Measurements from ENCODE around the gene ZGLP1. TPM values are rescaled to one million over a fixed set of nuclear protein-coding genes. Genes with fewer than 3 reads are reported as not detected.

ZGLP1 gene
- total RNA-seq, 1 experiment from 2014 or later = 1.3 TPM

GRCh38 chr19:10279737-10280442, 29.7 kb downstream of the ZGLP1 start:
- H3K27ac ChIP-seq (ENCODE audit: low read length) = no peak overlapping the region
- TF ChIP-seq POLR2AphosphoS5 (IDR thresholded peaks at IDR 0.05; ENCODE audit: low read depth, low read length) = no peak
- no peak for TF ChIP-seq CTCF (IDR thresholded peaks at IDR 0.05)
- no peak for DNase-seq (ENCODE audit: low read depth, low spot score)
- POLR2A ChIA-PET = no interaction called here
- intact Hi-C loops (cut with micrococcal nuclease; ENCODE audit: unreplicated experiment) = no loop called here
- CTCF ChIA-PET = interaction anchor here (0.9 kb wide), 1 partner anchor 8 kb away, joined by 4 read pairs; no protein-coding TSS in a partner anchor
- ATAC-seq = no peak
- peaks cover 2% of the 10 kb centered on the region; the same call in 1 of the 2 replicates for H3K36me3 ChIP-seq (ENCODE audit: control insufficient read depth, insufficient read depth, low read length)
- H3K9me3 ChIP-seq (ENCODE audit: control insufficient read depth, insufficient read depth, low read depth, low read length) = no peaks in the 10 kb centered on the region
- no peak overlapping the region for H3K4me3 ChIP-seq (ENCODE audit: low read depth in 2 of 2, low read length in 2 of 2)
- in situ Hi-C loops (cut with HindIII; ENCODE audit: low pct_unique_long_range_greater_than_20kb, low sequenced_read_pairs) = no loop called here
- no peaks in the 10 kb centered on the region for H3K27me3 ChIP-seq (ENCODE audit: control insufficient read depth, insufficient read depth, low read length)
- TSS peak; percentile 52 for BruUV-seq (replicated peaks)
- 0 out of 2 replicates have a peak, but pooled peaks cover 2% of the 10 kb centered on the region for H3K4me1 ChIP-seq (ENCODE audit: control insufficient read depth, insufficient read depth, low read length)

DNA sequence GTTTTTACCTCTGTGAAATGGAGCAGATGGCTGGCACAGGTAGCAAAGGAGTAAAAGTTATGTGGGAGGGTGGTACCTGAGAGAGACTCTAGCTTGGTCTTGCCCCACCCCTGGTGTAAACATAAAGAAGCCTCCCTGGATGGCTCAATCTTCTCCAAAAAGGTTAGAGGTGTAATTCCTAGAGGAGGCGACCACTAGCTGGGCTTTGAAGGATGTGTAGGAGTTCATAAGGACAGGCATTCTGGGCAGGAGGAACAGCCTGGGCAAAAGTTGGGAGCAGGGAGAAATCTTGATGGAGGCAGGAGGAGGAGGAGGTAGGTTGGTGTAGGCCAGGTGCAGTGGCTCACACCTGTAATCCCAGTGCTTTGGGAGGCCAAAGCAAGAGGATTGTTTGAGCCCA, 30.7 kb downstream of the ZGLP1 start:
- Histone ChIP-seq H3K9me3 (ENCODE audit: control insufficient read depth, insufficient read depth, low read depth, low read length) (no peaks in the 10 kb centered on the region), H3K36me3 (ENCODE audit: control insufficient read depth, insufficient read depth, low read length) (peaks cover 2% of the 10 kb centered on the region; the same call in 1 of the 2 replicates), H3K27me3 (ENCODE audit: control insufficient read depth, insufficient read depth, low read length) (no peaks in the 10 kb centered on the region), H3K4me3 (ENCODE audit: low read depth in 2 of 2, low read length in 2 of 2) (no peak overlapping the region), H3K4me1 (ENCODE audit: control insufficient read depth, insufficient read depth, low read length) (0 out of 2 replicates have a peak, but pooled peaks cover 2% of the 10 kb centered on the region), H3K27ac (ENCODE audit: low read length) (no peak overlapping the region)
- intact Hi-C loops (cut with micrococcal nuclease; ENCODE audit: unreplicated experiment) (no loop called here), in situ Hi-C loops (cut with HindIII; ENCODE audit: low pct_unique_long_range_greater_than_20kb, low sequenced_read_pairs) (no loop called here)
- DNase-seq (ENCODE audit: low read depth, low spot score) (no peak), ATAC-seq (no peak)
- no TSS peak for BruUV-seq (replicated peaks)
- CTCF ChIA-PET = interaction anchor here (0.6 kb wide), 1 partner anchor 112 kb away, joined by 6 read pairs; no protein-coding TSS in a partner anchor
- no peak for TF ChIP-seq POLR2AphosphoS5 (IDR thresholded peaks at IDR 0.05; ENCODE audit: low read depth, low read length)
- TF ChIP-seq SIN3A (IDR thresholded peaks at IDR 0.05; ENCODE audit: borderline replicate concordance, insufficient read depth, low read depth, low read length) = no peak
- no peak for TF ChIP-seq REST (IDR thresholded peaks at IDR 0.05; ENCODE audit: insufficient read depth in 1 of 2, low read depth in 2 of 2, low read length in 1 of 2)
- TF ChIP-seq TCF7L2 (IDR thresholded peaks at IDR 0.05; ENCODE audit: low read depth, low read length) = no peak
- TF ChIP-seq CTCF (IDR thresholded peaks at IDR 0.05) = no peak
- POLR2A ChIA-PET = no interaction called here

All from Panc1 (cell line).